OCI-LY1 (cell line): Measurements from ENCODE around the gene BBS12.

Source experiments
- EZH2 ChIP-seq: fragments of 200-600 bp; sonication (generic), shearing (Covaris generic); IDR thresholded peaks from 2 replicates; pipeline ENCODE4 v1.8.0; 2017; ENCODE audit warnings: borderline replicate concordance, mixed run types, mild to moderate bottlenecking, antibody characterized with exemption, low read length, moderate library complexity, mixed read lengths
- TF ChIP-seq, protein P1 (sequence below): fragments of 200-600 bp; sonication (generic), shearing (Covaris generic); IDR thresholded peaks from 2 replicates; pipeline ENCODE4 v1.5.1; 2017; ENCODE audit warnings: mild to moderate bottlenecking, antibody characterized with exemption, low read length, moderate library complexity, mixed read lengths

DNA sequence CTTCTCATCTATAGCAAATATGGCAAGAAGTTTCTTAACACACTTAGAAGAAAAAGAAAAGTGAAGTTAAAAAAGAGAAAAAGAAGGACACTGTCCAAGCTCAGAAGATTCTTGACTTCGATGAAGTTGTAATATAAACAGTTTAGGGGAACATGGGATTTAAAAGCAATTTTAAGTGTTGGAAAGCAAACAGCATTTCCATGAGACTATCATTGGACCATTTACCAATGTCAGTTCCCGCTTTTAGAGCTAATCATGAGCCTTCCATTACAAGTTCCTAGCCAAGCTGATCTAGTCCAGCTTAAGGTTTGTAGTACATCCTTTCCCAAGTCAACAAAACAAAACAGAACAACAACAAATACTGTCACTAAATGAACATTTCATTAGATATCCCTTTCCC lies 49.0 kb downstream of the BBS12 start:
- TF ChIP-seq, protein P1, sequence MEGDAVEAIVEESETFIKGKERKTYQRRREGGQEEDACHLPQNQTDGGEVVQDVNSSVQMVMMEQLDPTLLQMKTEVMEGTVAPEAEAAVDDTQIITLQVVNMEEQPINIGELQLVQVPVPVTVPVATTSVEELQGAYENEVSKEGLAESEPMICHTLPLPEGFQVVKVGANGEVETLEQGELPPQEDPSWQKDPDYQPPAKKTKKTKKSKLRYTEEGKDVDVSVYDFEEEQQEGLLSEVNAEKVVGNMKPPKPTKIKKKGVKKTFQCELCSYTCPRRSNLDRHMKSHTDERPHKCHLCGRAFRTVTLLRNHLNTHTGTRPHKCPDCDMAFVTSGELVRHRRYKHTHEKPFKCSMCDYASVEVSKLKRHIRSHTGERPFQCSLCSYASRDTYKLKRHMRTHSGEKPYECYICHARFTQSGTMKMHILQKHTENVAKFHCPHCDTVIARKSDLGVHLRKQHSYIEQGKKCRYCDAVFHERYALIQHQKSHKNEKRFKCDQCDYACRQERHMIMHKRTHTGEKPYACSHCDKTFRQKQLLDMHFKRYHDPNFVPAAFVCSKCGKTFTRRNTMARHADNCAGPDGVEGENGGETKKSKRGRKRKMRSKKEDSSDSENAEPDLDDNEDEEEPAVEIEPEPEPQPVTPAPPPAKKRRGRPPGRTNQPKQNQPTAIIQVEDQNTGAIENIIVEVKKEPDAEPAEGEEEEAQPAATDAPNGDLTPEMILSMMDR, result no peak
- no peak for TF ChIP-seq EZH2
